Liver (tissue), 9 donors: ENCODE results near the gene DPP7. TPM values are rescaled to one million over a fixed set of nuclear protein-coding genes. Genes with fewer than 3 reads are reported as not detected.

Experiments used
- DNase-seq: peaks from one replicate; pipeline ENCODE4 v3.0.0-alpha.2; 2017; ENCODE audit warnings: low spot score
- H3K27ac ChIP-seq, 2 donors: one replicate each; pipeline ENCODE4 v1.7.0; 2013; ENCODE audit warnings: inconsistent platforms in 2 of 2, low read length in 2 of 2, control low read depth in 1 of 2, low read depth in 1 of 2, mild to moderate bottlenecking in 1 of 2
- H3K27me3 ChIP-seq, 4 donors: one replicate each; pipeline versions ENCODE4 v1.6.1 to v1.7.0; 2013; ENCODE audit warnings: low read length in 3 of 4, inconsistent platforms in 1 of 4, mild to moderate bottlenecking in 1 of 4, moderate library complexity in 1 of 4; ENCODE audit not compliant: control insufficient read depth in 4 of 4, insufficient read depth in 4 of 4
- H3K36me3 ChIP-seq, 4 donors: one replicate each; pipeline versions ENCODE4 v1.6.1 to v1.7.0; 2013; ENCODE audit warnings: low read length in 3 of 4, mild to moderate bottlenecking in 3 of 4, low read depth in 1 of 4, moderate library complexity in 1 of 4; ENCODE audit not compliant: control insufficient read depth in 4 of 4, insufficient read depth in 3 of 4
- H3K4me1 ChIP-seq, 4 donors: one replicate each; pipeline versions ENCODE4 v1.6.1 to v1.7.0; 2013; ENCODE audit warnings: low read length in 3 of 4, mild to moderate bottlenecking in 3 of 4, moderate library complexity in 1 of 4; ENCODE audit not compliant: control insufficient read depth in 4 of 4, insufficient read depth in 4 of 4
- H3K4me3 ChIP-seq, 3 donors: one replicate each; pipeline versions ENCODE4 v1.6.1 to v1.7.0; 2013; ENCODE audit warnings: low read length in 3 of 3, control low read depth in 1 of 3, low read depth in 1 of 3, mild to moderate bottlenecking in 1 of 3
- H3K9ac ChIP-seq, 2 donors: one replicate each; pipeline ENCODE4 v1.7.0; 2013; ENCODE audit warnings: low read length in 2 of 2, mild to moderate bottlenecking in 2 of 2, moderate library complexity in 2 of 2, control low read depth in 1 of 2, low read depth in 1 of 2
- H3K9me3 ChIP-seq, 4 donors: one replicate each; pipeline versions ENCODE4 v1.6.1 to v1.7.0; 2013; ENCODE audit warnings: low read length in 3 of 4; ENCODE audit not compliant: control insufficient read depth in 4 of 4
- CTCF ChIP-seq: fragments of 150-350 bp; IDR thresholded peaks from 2 replicates; pipeline ENCODE4 v1.5.1; 2017; ENCODE audit warnings: improper control_type of control experiment, low read depth, low read length; ENCODE audit not compliant: missing input control
- EGR1 ChIP-seq, 2 donors: IDR thresholded peaks; 2 replicates each; pipeline ENCODE4 v1.6.1; 2016 to 2018; ENCODE audit warnings: antibody characterized with exemption in 2 of 2, low read depth in 2 of 2
- FOXA1 ChIP-seq: IDR thresholded peaks from 2 replicates; pipeline ENCODE4 v1.6.1; 2016; ENCODE audit warnings: antibody characterized with exemption
- FOXA2 ChIP-seq: IDR thresholded peaks from 2 replicates; pipeline ENCODE4 v1.6.1; 2016; ENCODE audit warnings: antibody characterized with exemption
- GABPA ChIP-seq, 2 donors: IDR thresholded peaks in 1 of 2; conservative IDR thresholded peaks in 1 of 2; 2 replicates each; pipeline ENCODE4 v1.6.1; 2016; ENCODE audit warnings: antibody characterized with exemption in 2 of 2, mild to moderate bottlenecking in 1 of 2, moderate library complexity in 1 of 2
- HNF4A ChIP-seq, 2 donors: conservative IDR thresholded peaks; 2 replicates each; pipeline ENCODE4 v1.6.1; 2016; ENCODE audit warnings: antibody characterized with exemption in 2 of 2, mild to moderate bottlenecking in 2 of 2
- HNF4G ChIP-seq: IDR thresholded peaks from 2 replicates; pipeline ENCODE4 v1.6.1; 2016; ENCODE audit warnings: antibody characterized with exemption
- JUND ChIP-seq, 2 donors: IDR thresholded peaks; 2 replicates each; pipeline ENCODE4 v1.6.1; 2016; ENCODE audit warnings: antibody characterized with exemption in 2 of 2
- NR2F2 ChIP-seq: IDR thresholded peaks from 2 replicates; pipeline ENCODE4 v1.6.1; 2016; ENCODE audit warnings: antibody characterized with exemption
- RAD21 ChIP-seq, 2 donors: IDR thresholded peaks; 2 replicates each; pipeline ENCODE4 v1.6.1; 2016; ENCODE audit warnings: antibody characterized with exemption in 2 of 2, mild to moderate bottlenecking in 2 of 2
- REST ChIP-seq: IDR thresholded peaks from 2 replicates; pipeline ENCODE4 v1.6.1; 2016; ENCODE audit warnings: antibody characterized with exemption, mild to moderate bottlenecking
- RXRA ChIP-seq, 2 donors: IDR thresholded peaks; 2 replicates each; pipeline ENCODE4 v1.6.1; 2017 to 2018; ENCODE audit warnings: antibody characterized with exemption in 2 of 2, mild to moderate bottlenecking in 1 of 2
- SP1 ChIP-seq: IDR thresholded peaks from 2 replicates; pipeline ENCODE4 v1.6.1; 2018; ENCODE audit warnings: antibody characterized with exemption, mild to moderate bottlenecking
- TAF1 ChIP-seq: conservative IDR thresholded peaks from 2 replicates; pipeline ENCODE4 v1.6.1; 2016; ENCODE audit warnings: antibody characterized with exemption, mild to moderate bottlenecking
- WGBS: extraction: QIAGEN DNeasy Blood & Tissue Kit; methylation state at CpG from one replicate; pipeline ENCODE4 v1.1.7; 2013; 5-methylcytosine and 5-hydroxymethylcytosine counted together
- polyA plus RNA-seq, 2 donors: library from polyadenylated mRNA; stranded (reverse) in 1 of 2; unstranded in 1 of 2; fragments of 200-250 nt in 1 of 2; fragments of >200 nt in 1 of 2; fragmentation: Nextera tagmentation in 1 of 2; extraction: Ambion mirVana in 1 of 2; gene quantifications; one replicate each; pipeline versions ENCODE4 v1.2.1 to v1.2.3, GENCODE V29; 2013 to 2015
- total RNA-seq, 2 donors: library from RNA; depleted of rRNA; stranded (reverse); fragments of >200 nt; gene quantifications; one replicate each; pipeline ENCODE4 v1.2.3, GENCODE V29; 2014
- TF ChIP-seq, protein P1 (sequence below): IDR thresholded peaks from 2 replicates; pipeline ENCODE4 v1.6.1; 2016; ENCODE audit warnings: antibody characterized with exemption
- TF ChIP-seq, protein P2 (sequence below): IDR thresholded peaks from 2 replicates; pipeline ENCODE4 v1.6.1; 2016; ENCODE audit warnings: antibody characterized with exemption
- donor health status: healthy.
- donor health status: healthy.
- donor health status: healthy.
- donor health status: healthy.
- donor health status: healthy.

Gene DPP7
- total and polyA plus RNA-seq, 4 donors = 25.0 to 71.1 (median 50.7) TPM

- WGBS = 45% methylated on average over 55 of the region's 55 CpGs
- TF ChIP-seq HNF4A (conservative IDR thresholded peaks at IDR 0.05) (peak in 1 of 2 donors; percentile 24), SP1 (no peak), CTCF (peak; percentile 94), REST (no peak), RAD21 (IDR thresholded peaks at IDR 0.05) (peak; percentile 75 to 92), FOXA1 (no peak), RXRA (IDR thresholded peaks at IDR 0.05) (no peak), NR2F2 (no peak)
- TF ChIP-seq, protein P1, sequence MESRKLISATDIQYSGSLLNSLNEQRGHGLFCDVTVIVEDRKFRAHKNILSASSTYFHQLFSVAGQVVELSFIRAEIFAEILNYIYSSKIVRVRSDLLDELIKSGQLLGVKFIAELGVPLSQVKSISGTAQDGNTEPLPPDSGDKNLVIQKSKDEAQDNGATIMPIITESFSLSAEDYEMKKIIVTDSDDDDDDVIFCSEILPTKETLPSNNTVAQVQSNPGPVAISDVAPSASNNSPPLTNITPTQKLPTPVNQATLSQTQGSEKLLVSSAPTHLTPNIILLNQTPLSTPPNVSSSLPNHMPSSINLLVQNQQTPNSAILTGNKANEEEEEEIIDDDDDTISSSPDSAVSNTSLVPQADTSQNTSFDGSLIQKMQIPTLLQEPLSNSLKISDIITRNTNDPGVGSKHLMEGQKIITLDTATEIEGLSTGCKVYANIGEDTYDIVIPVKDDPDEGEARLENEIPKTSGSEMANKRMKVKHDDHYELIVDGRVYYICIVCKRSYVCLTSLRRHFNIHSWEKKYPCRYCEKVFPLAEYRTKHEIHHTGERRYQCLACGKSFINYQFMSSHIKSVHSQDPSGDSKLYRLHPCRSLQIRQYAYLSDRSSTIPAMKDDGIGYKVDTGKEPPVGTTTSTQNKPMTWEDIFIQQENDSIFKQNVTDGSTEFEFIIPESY = no peak
- TF ChIP-seq, protein P2, sequence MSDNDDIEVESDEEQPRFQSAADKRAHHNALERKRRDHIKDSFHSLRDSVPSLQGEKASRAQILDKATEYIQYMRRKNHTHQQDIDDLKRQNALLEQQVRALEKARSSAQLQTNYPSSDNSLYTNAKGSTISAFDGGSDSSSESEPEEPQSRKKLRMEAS = no peak
- peaks cover 0 to 10% (median 0%) of the 10 kb centered on the region in 4 donors for H3K27me3 ChIP-seq
Measured at GRCh38 chr9:137064027-137064879, 50.3 kb downstream of the DPP7 start.

DNA sequence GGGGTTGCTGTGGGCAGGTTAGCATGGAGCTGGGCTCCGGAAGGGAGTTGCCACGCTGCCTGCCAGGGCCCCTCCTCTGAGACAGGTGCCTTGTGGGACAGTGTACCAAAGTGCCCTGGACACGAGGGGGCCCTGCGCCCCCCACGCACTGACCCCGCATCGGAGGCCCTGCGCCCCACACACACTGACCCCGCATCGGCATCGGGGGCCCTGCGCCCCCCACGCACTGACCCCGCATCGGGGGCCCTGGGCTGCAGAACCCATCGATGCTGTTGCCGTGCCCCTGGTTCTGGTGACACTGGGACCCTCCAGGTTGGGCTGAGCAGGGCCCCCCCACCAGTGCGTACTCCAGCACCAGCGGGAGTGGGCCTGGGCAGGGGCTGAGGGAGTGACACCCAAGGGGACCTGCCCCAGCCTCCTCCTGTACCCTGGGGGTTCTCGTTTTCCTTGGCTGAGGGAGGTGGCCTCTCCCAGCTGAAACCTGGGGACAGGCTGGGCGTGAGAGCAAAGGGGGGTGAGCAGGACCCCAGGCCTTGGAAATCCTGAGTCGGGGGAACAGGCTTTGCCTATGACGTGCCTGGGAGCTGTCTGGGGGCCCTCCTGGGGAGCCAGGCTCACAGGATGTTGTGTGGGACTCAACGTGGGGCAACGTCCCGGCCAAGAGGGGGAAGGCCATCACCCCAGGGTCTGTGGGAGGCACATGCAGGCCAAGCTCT lies 51.1 kb downstream of the DPP7 start:
- H3K4me3 ChIP-seq = no peak overlapping the region
- peaks cover 0 to 6% (median 0%) of the 10 kb centered on the region in 4 donors for H3K4me1 ChIP-seq
- no peak for DNase-seq
- H3K9ac ChIP-seq = no peak overlapping the region
- H3K9me3 ChIP-seq = no peaks in the 10 kb centered on the region
- WGBS = 82% methylated on average over 26 of the region's 26 CpGs
- no peak overlapping the region for H3K27ac ChIP-seq
- no peaks in the 10 kb centered on the region for H3K36me3 ChIP-seq
- peaks cover 0 to 4% (median 0%) of the 10 kb centered on the region in 4 donors for H3K27me3 ChIP-seq
- TF ChIP-seq JUND (IDR thresholded peaks at IDR 0.05) (no peak), FOXA2 (no peak), SP1 (no peak), HNF4G (no peak), RXRA (IDR thresholded peaks at IDR 0.05) (no peak), REST (no peak), TAF1 (no peak), GABPA (IDR thresholded peaks at IDR 0.05 in 1 of 2, conservative IDR thresholded peaks at IDR 0.05 in 1 of 2) (no peak), RAD21 (IDR thresholded peaks at IDR 0.05) (no peak), HNF4A (conservative IDR thresholded peaks at IDR 0.05) (no peak), EGR1 (IDR thresholded peaks at IDR 0.05; ENCODE audit: low read depth in 2 of 2) (no peak)
- TF ChIP-seq, protein P1 = no peak

More at GRCh38 chr9:137064027-137064879, 50.3 kb downstream of the DPP7 start:
- H3K27ac ChIP-seq = no peak overlapping the region
- H3K9ac ChIP-seq = no peak overlapping the region
- H3K4me3 ChIP-seq = no peak overlapping the region
- no peaks in the 10 kb centered on the region for H3K36me3 ChIP-seq
- H3K9me3 ChIP-seq = no peaks in the 10 kb centered on the region
- H3K4me1 ChIP-seq = peaks cover 0 to 6% (median 0%) of the 10 kb centered on the region in 4 donors
- peak; percentile 85 for DNase-seq
